ENCODE measurements around the gene REG4.
"Not testable (repeated sequence)": the region's sequence is repeated elsewhere in the genome, so short reads cannot be mapped to it uniquely, and the experiment has no call there.

The REG4 gene

DNA sequence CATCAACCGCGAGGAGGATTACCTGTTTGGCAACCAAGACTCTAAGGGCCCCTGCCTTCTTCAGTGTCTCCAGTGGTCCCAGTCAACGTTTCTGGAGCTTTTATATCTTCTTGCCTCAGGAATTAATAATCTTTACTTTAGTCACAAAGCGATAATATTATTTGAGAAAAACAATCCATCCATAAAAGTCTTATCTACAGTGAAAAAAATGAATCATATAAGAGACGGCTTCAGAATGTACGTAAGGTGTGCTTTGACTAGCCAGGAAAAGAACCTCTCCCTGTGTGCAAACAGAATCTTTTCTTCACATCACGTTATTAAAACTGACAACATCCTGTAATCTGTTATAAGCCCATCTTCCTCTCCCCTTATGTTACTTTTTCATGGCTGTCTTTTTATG lies at the start of gene REG4:
Gene REG4, minus strand, starts transcription at position 74 of the 400 bp plus-strand sequence. CDS start 2,691 bp downstream, outside the sequence.
- no peak within 1 kb of the TSS for H3K4me3 Mint-ChIP-seq
- no peak within 1 kb of the TSS for H3K27ac Mint-ChIP-seq
- H3K4me1 Mint-ChIP-seq = peaks cover 11% of the 10 kb centered on the region
- no peaks in the 10 kb centered on the region for H3K36me3 Mint-ChIP-seq
- peaks cover under 1% of the 10 kb centered on the region for H3K27me3 Mint-ChIP-seq
- no peak for ATAC-seq
- no peaks in the 10 kb centered on the region for H3K9me3 Mint-ChIP-seq

DNA sequence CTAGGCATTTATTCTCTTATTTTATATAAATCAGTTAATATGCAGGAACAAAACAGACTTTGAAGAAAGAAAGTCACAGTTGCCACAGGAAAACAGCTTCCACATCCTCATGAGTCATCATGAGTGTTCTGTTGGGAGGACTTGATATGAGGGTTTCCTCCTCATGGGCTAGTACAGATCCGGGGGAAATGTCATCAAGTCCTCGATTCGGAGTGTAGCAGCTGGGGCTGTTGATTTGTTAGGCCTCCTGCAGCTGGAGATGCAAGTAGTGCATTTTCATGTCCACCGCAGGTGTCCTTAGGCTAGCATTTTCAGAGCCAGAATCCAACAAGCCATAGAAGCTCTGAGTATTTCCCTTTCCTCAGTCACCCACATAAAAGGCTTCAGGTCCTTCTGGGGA lies 48.4 kb upstream of the REG4 start:
- Mint-ChIP-seq H3K27ac (no peak overlapping the region), H3K9me3 (no peaks in the 10 kb centered on the region), H3K27me3 (peaks cover 38% of the 10 kb centered on the region), H3K4me3 (no peak overlapping the region), H3K36me3 (no peaks in the 10 kb centered on the region), H3K4me1 (no peaks in the 10 kb centered on the region)
- no peak for ATAC-seq

GRCh38 chr1:119858556-119859214 lies 47.4 kb upstream of the REG4 start:
- H3K27ac Mint-ChIP-seq, H3K4me1 Mint-ChIP-seq: not testable (repeated sequence)

GRCh38 chr1:119858126-119858525 lies 46.9 kb upstream of the REG4 start:
- no peak for ATAC-seq
- Mint-ChIP-seq H3K4me1 (no peaks in the 10 kb centered on the region), H3K27ac (no peak overlapping the region), H3K27me3 (peaks cover 36% of the 10 kb centered on the region), H3K9me3 (no peaks in the 10 kb centered on the region), H3K36me3 (no peaks in the 10 kb centered on the region), H3K4me3 (no peak overlapping the region)

More at GRCh38 chr1:119858556-119859214, 47.4 kb upstream of the REG4 start:
- peaks cover 38% of the 10 kb centered on the region for H3K27me3 Mint-ChIP-seq
- not testable (repeated sequence) for ATAC-seq, H3K4me3 Mint-ChIP-seq, H3K9me3 Mint-ChIP-seq, H3K36me3 Mint-ChIP-seq

DNA sequence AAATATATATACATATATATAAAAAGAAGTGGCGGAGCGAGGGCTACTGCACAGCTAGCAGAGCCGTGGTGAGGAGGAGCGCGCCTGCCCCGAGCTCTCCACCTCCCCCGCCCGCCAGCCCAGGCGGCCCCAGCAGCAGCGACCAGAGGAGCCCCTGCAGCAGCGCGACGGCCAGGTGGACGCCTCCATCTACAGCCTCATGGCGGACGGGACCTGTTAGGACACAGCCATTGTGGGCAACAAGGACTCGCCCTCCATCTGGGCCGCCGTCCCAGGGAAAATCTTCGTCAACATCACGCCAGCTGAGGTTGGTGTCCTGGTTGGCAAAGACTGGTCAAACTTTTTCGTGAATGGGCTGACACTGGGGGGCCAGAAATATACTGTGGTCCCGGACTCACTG lies 41.9 kb upstream of the REG4 start:
- Mint-ChIP-seq H3K9me3 (no peaks in the 10 kb centered on the region), H3K27ac (no peak overlapping the region), H3K27me3 (peaks cover 3% of the 10 kb centered on the region), H3K4me1 (no peaks in the 10 kb centered on the region), H3K4me3 (no peak overlapping the region), H3K36me3 (no peaks in the 10 kb centered on the region)
- ATAC-seq = no peak

GRCh38 chr1:119844206-119844605 lies 32.9 kb upstream of the REG4 start:
- not testable (repeated sequence) for ATAC-seq, H3K27ac Mint-ChIP-seq, H3K4me3 Mint-ChIP-seq

DNA sequence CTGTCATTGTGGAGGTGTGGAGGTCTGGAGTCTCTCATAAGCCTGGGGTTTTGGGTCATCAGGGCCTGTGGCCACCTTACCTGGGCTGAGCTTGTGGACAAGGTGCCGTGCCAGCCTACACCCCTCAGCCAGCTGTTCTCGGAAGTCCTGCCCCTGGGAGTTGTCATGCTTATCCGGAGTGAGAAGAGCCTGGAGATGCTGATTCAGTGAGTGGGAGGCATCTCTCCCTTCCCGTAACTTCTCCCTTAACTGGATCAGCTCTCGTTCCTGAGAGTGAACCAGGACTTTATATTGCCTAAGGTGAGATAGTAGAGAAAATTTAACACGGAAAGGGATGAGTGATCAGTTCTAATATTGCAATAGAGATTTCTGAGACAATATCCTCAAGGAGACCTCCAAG lies 30.0 kb upstream of the REG4 start:
- Mint-ChIP-seq H3K4me1 (no peaks in the 10 kb centered on the region), H3K27ac (no peak overlapping the region), H3K9me3 (no peaks in the 10 kb centered on the region), H3K36me3 (no peaks in the 10 kb centered on the region), H3K4me3 (no peak overlapping the region), H3K27me3 (no peaks in the 10 kb centered on the region)
- no peak for ATAC-seq

More at GRCh38 chr1:119844206-119844605, 32.9 kb upstream of the REG4 start:
- H3K36me3 Mint-ChIP-seq, H3K27me3 Mint-ChIP-seq, H3K4me1 Mint-ChIP-seq, H3K9me3 Mint-ChIP-seq: not testable (repeated sequence)

DNA sequence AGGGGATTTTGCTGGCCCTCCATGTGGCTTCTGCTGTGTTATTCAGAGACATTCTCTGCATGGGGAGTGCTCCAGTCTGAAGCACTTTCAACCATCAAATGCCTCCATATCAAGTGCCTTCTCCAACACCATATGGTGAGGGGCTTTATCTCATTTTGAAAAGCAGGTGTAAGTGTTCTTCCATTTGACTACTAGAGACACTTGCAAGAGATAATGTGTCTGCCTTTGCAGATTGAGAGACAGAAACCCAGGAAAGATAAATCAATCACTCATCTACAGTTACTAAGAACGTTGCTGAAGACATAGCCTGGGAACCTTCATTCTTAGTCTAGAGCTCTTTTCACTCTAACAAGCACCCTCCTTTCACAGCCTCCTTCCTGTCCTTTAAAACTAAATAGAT lies 29.5 kb upstream of the REG4 start:
- no peaks in the 10 kb centered on the region for H3K27me3 Mint-ChIP-seq
- no peak overlapping the region for H3K27ac Mint-ChIP-seq
- H3K36me3 Mint-ChIP-seq = no peaks in the 10 kb centered on the region
- H3K4me3 Mint-ChIP-seq = no peak overlapping the region
- no peak for ATAC-seq
- no peaks in the 10 kb centered on the region for H3K9me3 Mint-ChIP-seq
- H3K4me1 Mint-ChIP-seq = no peaks in the 10 kb centered on the region

GRCh38 chr1:119838236-119838635 lies 27.0 kb upstream of the REG4 start:
- H3K27ac Mint-ChIP-seq = no peak overlapping the region
- no peaks in the 10 kb centered on the region for H3K27me3 Mint-ChIP-seq
- no peak for ATAC-seq
- no peaks in the 10 kb centered on the region for H3K9me3 Mint-ChIP-seq
- H3K36me3 Mint-ChIP-seq = no peaks in the 10 kb centered on the region
- H3K4me3 Mint-ChIP-seq = no peak overlapping the region
- no peaks in the 10 kb centered on the region for H3K4me1 Mint-ChIP-seq

DNA sequence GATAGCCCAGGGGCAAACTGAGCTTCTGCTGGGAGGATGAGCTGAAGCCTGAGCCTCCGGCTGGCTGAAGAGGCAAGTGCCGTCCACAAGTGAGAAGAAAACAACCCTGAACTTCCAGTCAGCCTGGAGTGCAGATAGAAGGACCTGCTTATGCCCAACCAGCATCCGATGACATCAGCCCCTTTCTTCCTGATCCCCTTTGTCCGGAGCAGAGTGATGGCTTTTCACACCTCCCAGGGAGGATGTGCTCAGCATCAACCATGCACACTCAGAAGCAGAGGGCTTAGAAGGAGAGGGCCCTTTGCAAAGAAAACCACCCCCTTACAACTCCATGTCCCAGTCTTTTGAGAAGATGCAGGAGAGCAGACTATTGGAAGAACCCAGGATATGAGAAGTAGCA lies 23.7 kb upstream of the REG4 start:
- no peaks in the 10 kb centered on the region for H3K36me3 Mint-ChIP-seq
- peaks cover 4% of the 10 kb centered on the region for H3K9me3 Mint-ChIP-seq
- no peak overlapping the region for H3K27ac Mint-ChIP-seq
- H3K4me3 Mint-ChIP-seq = no peak overlapping the region
- ATAC-seq = no peak
- peaks cover 6% of the 10 kb centered on the region for H3K4me1 Mint-ChIP-seq
- H3K27me3 Mint-ChIP-seq = peaks cover 4% of the 10 kb centered on the region

DNA sequence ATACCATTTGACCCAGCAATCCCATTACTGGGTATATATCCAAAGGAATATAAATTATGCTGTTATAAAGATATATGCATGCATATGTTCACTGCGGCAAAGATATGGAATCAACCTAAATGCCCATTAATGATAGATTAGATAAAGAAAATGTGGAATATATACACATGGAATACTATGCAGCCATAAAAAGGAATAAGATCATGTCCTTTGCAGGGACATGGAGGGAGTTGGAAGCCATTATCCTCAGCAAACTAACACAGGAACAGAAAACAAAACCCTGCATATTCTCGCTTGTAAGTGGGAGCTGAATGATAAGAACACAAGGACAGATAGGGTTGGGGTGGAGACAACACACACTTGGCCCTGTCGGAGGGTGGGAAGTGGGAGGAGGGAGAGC lies 19.8 kb upstream of the REG4 start:
- peaks cover 15% of the 10 kb centered on the region for H3K27me3 Mint-ChIP-seq
- no peak overlapping the region for H3K27ac Mint-ChIP-seq
- H3K4me1 Mint-ChIP-seq = peaks cover 6% of the 10 kb centered on the region
- ATAC-seq = no peak
- H3K36me3 Mint-ChIP-seq = no peaks in the 10 kb centered on the region
- H3K9me3 Mint-ChIP-seq = peaks cover 4% of the 10 kb centered on the region
- H3K4me3 Mint-ChIP-seq = no peak overlapping the region

DNA sequence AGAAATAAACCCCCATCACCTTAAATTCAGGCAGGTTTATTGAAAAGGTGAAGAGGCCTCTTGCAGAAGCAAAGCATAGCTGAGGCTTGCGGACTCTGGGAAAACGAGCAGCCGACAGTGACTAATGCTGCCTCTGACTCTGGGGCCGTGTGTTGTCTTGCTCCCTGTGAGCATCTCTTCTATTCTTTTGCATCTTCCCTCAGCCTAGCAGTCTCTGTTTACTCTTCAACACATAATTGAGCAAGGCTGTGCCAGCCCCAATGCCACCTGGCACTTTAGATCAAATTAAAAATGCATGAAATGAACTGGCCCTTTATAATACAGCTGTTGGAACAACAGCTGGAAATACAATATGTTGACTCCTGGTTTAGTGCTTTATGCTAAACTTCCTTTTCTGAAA lies 18.4 kb upstream of the REG4 start:
- peaks cover 6% of the 10 kb centered on the region for H3K4me1 Mint-ChIP-seq
- no peak overlapping the region for H3K4me3 Mint-ChIP-seq
- peaks cover 4% of the 10 kb centered on the region for H3K9me3 Mint-ChIP-seq
- peaks cover 22% of the 10 kb centered on the region for H3K27me3 Mint-ChIP-seq
- no peak for ATAC-seq
- H3K36me3 Mint-ChIP-seq = no peaks in the 10 kb centered on the region
- no peak overlapping the region for H3K27ac Mint-ChIP-seq

DNA sequence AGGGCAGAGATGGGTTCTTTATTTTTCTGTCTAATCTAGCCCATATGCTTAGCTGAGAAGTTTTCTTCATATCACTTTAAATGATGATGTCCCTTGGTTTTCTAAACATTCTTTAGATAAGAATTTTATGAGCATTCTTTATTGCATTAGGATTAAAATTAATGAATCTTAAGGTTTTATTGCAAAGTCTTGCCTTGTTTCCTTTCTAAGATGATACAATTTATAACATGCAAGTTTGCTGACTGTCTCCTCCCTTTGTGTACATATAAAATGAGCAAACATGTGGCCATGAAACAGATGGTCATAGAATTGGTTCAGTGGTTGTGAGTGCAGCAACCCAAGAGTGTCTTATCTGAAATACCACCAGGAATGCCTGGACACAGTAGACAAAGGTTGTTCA lies 17.7 kb upstream of the REG4 start:
- not testable (repeated sequence) for H3K36me3 Mint-ChIP-seq, H3K4me3 Mint-ChIP-seq, H3K27ac Mint-ChIP-seq, H3K9me3 Mint-ChIP-seq, ATAC-seq, H3K4me1 Mint-ChIP-seq
- peaks cover 29% of the 10 kb centered on the region for H3K27me3 Mint-ChIP-seq

- peaks cover 6% of the 10 kb centered on the region for H3K4me1 Mint-ChIP-seq
Observed at GRCh38 chr1:119828266-119828665, 17.0 kb upstream of the REG4 start.

DNA sequence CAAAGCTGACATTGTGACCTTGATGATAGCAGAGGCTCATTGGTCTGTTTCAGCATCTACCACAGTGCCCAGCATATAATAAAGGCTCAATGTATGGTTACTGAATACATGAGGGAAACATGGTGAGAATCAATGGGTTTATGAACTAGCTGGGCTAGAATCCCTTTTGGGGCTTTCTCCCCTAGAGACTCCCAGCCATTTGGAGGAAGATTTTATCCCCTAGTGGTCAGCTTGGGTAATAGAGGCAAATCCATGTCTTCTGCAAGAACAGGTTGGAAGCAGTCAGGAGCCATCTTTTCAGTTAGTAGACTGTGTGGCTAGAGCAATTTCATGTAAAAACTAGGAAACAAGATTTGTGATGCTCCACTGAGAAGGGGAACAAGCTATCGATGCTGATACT lies 15.8 kb upstream of the REG4 start:
- Mint-ChIP-seq H3K9me3 (peaks cover 4% of the 10 kb centered on the region), H3K4me1 (no peaks in the 10 kb centered on the region), H3K27me3 (peaks cover 49% of the 10 kb centered on the region), H3K27ac (no peak overlapping the region), H3K4me3 (no peak overlapping the region), H3K36me3 (no peaks in the 10 kb centered on the region)
- ATAC-seq = no peak

More at GRCh38 chr1:119828266-119828665, 17.0 kb upstream of the REG4 start:
- Mint-ChIP-seq H3K27me3 (peaks cover 36% of the 10 kb centered on the region), H3K4me3 (no peak overlapping the region), H3K36me3 (no peaks in the 10 kb centered on the region), H3K27ac (no peak overlapping the region), H3K9me3 (peaks cover 4% of the 10 kb centered on the region)
- no peak for ATAC-seq

GRCh38 chr1:119822406-119822805 lies 11.1 kb upstream of the REG4 start:
- Mint-ChIP-seq H3K9me3 (peaks cover 3% of the 10 kb centered on the region), H3K27ac (no peak overlapping the region), H3K4me1 (no peaks in the 10 kb centered on the region), H3K4me3 (no peak overlapping the region), H3K27me3 (peaks cover 42% of the 10 kb centered on the region), H3K36me3 (no peaks in the 10 kb centered on the region)
- ATAC-seq = no peak
